Fibroblast of gingiva (primary cell): ENCODE data around the gene RAB38.
A peak's percentile ranks its signal among the peaks of the same experiment; 100 is the strongest.

Experiments
- DNase-seq: peaks from one replicate; pipeline ENCODE4 v3.0.0-alpha.2; 2011; ENCODE audit warnings: low read depth

RAB38 gene

GRCh38 chr11:88169881-88170280 lies 5.4 kb downstream of the RAB38 start:
- DNase-seq: no peak

DNA sequence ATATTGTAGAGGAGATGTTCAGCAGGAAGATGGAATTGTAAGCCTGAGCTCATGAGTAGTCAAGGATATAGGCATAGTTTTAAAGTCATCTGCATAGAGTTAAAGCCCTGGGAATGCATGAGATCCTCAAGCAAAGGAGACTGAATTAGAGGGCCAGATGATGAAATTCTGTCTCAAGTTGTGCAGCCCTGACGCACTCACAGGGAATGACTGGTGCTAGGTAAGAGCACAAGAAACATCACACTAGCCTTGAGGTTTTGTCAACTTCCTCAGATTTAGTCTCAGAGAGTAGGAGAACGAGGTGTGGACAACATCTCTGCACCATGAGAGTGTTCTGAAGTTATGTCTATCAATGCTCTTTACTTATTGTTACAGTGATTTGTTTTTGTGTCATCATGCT lies 5.8 kb downstream of the RAB38 start:
- DNase-seq: peak; percentile 35

- DNase-seq: no peak
Measured at GRCh38 chr11:88167853-88168252, 7.4 kb downstream of the RAB38 start.

DNA sequence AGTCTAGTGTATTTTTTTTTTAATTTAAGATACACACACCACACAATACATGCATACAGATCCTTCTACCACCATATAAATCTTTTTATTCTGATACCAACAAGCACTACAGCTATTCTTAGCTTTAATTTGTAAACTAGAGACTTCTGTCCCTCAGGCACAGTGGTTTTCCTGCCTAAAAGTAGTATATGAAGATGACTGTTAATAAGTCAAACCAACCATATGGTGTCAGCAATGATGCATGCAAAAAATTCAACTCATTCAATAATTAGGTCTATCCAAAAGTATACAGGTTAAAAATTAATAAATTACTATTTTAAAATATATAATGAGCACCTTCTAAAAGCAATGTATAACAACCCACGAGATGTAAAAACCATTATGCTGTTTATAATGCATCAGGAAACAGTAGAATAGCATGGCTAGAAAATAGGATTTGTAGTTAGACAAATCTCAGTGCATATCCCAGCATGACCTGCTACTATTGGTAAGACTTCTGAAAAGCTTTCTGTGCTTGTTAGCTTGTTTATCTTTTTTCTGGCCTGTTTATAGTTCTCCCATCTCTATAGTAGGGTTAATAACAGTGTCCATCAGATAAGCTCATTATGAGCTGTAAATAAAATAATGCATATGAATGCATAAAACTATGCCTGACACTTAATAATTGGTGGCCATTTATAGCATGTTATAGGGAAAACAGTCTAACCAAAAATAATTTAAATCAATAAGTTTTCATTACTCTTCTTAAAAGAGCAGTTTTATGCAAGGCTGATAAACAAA lies 10.2 kb downstream of the RAB38 start:
- DNase-seq: no peak

DNA sequence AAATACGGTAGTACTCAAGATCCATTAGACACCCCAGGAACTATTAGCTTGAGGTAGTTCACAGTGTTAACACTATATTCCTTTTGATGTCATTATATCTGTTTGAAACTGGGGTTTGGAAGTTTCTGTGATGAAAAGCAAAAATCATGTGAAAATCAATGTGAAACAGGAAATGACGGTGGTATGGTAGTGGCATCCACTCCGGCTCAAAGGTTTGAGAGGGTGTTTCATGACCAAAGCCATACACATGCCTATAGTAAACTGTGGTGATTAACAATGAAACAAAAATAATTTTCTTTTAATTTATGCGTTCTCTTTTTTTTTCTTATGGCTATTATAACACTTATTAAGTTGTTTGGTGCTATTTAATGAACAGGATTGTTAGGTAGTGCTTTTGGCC lies 10.9 kb downstream of the RAB38 start:
- no peak for DNase-seq

GRCh38 chr11:88158081-88158480 lies 17.2 kb downstream of the RAB38 start:
- no peak for DNase-seq

DNA sequence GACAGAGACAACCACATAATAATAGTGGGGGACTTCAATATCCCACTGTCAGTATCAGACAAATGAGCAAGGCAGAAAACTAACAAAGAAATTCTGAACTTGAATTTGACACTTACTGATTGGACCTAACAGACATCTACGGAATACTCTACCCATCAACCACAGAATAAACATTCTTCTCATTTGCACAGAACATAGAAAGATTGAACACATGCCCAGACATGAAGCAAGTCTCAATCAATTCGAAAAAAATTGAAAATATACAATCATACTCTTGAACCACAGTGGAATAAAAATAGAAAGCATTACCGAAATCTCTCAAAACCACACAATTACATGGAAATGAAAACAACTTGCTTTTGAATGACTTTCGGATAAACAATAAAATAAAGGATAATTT lies 17.9 kb downstream of the RAB38 start:
- peak; percentile 57 for DNase-seq

- DNase-seq: no peak
Measured at GRCh38 chr11:88152381-88152780, 22.9 kb downstream of the RAB38 start.

DNA sequence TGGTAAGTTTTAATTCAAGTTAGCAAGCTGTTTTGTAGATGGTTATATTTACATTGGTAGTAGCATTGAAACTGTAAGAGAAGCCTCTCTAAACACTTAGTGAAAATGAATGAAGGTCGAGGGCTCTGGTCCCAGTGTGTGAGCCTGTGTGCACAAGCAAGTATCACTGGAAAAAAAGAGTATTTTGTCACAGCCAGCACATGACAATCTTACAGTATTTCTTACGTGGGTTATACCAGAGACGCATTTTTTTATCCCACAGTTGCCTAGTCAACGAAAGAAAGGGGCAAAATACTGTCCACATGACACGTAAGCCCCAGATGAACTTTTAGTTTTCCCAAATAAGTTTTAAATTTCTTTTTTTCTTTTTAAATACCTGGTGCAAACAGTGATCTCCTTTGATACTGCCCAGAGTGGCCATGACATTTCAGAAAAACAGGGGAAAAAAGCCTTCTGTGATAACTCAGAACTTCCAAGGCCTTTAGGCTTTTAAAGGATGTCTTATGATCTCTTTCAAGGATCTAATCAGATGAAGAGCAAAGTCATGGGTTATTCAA lies 23.5 kb downstream of the RAB38 start:
- no peak for DNase-seq

GRCh38 chr11:88146106-88146505 lies 29.1 kb downstream of the RAB38 start:
- DNase-seq: no peak

DNA sequence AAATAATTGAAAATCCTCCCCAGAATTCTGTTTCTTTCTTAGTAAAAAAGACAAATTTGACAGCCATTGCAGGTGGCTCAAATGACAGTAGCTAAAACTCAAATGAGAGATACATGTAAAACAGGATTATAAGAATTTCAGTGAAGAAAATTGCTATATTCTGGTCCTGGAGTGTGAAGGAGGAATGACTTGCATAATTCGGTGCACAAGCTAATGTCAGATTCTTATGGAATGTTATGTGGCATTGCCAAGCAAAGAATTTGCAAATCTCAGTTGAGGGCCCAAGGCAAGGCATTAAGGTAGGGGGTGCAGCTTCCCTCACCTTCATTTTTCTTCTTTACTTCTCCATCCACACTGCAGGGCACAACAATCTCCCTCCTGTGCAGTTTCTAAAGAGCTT lies 35.4 kb downstream of the RAB38 start:
- no peak for DNase-seq

GRCh38 chr11:88131764-88132470 lies 43.3 kb downstream of the RAB38 start:
- DNase-seq: no peak

GRCh38 chr11:88122956-88123355 lies 52.3 kb downstream of the RAB38 start:
- no peak for DNase-seq

DNA sequence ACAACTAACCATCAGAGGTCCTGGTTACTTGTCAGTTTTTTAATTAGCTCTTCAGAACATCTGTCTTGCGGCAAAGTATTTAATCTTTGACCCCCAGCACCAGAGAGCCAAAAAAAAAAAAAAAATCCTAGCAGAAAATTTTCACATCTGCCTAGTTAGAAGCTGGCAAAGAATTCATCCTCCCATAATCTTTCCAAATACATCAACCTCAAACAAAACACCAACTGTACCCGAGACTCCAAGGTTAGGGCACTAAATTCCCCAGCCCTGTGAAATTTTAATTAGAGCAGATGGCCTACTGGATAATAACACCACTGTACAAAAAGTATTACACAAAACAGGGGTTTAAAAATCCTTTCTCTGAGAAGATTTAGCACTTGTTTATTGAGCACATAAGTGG lies 55.7 kb downstream of the RAB38 start:
- DNase-seq: no peak

GRCh38 chr11:88117281-88117858 lies 57.9 kb downstream of the RAB38 start:
- no peak for DNase-seq

DNA sequence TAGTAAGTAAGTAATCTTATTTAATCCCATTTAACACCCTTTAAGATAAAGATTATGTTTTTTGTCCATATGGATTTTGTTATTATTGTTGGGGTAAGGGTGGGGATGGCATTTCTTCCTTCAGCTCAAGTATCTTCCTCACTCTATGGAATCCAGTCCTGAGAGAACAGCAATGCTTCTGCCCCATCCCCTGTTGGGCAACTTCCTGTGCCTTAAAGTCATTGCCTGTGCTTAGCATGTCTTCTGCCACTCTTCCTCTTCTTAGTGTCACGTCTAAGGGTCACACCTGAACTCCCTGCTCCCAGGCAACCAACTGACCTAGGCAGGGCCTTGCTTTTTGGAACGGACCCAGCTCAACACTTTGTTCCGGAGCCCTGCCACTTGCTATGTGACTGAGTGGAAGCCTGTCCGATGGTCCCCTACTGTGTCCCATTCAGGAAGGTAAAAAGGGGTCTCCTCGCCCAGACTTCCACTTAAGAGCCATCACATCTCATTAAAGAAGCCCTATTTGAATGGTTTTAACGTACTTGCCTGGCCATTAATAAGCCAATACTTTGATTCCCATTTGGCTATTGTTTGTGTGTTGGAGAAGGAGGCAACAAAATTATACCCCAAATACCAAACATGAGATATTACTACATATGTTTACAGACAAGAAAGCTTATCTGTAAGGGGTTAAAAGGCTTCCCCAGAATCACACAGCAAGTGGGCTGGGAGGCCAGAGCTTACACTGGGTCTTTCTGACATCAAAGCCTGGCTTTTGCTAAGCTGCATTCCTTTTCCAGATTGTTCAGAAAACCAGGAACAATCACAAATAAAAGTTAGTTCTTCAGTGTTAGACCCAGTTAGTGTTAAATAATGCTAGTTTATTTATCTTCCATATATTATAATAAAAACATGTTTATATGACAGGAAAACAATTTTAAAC lies 59.2 kb downstream of the RAB38 start:
- no peak for DNase-seq

DNA sequence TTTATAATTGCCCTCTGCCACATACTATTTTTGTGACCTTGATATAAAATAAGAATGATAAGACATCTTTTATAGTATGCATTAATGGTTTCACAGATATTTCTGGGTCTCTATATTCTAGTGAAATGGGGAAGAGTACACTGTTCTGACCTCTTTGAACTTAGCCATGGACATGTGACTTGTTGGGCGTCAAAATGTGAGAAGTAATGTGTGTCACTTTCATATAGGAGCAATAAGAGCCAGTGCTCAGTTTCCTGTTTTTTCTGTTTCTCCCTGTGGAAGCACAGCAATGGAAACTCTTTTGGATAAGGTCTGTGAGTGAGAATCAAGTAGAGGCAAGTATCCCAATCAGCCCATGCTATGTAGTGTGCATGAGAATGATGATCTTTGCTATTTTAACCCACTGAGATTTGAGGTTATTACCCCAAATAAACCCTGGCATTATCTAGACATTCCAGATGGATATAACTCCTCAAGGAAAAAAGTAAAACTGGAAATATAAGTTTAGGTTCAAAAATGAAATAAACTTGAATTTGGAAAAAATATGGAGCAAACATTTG lies 60.7 kb downstream of the RAB38 start:
- DNase-seq: no peak

GRCh38 chr11:88106666-88107065 lies 68.6 kb downstream of the RAB38 start:
- DNase-seq: no peak

DNA sequence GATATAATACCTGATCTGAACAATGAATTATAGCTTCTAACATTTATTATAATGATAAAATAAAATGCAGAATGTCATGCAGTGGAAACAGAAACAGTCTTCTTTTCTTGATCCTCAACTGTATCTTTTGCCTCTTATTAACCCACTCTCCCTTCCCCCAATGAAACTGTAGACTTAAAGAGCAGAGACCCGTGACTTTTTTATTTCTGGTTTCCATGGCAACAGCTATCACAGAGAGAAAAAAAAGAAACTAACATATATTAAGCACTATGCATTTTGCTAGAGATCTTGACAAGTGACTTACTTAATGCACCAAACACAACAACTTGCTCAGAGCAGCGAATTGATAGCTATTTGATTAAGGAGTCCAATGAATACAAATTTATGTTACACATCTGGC lies 69.3 kb downstream of the RAB38 start:
- no peak for DNase-seq

DNA sequence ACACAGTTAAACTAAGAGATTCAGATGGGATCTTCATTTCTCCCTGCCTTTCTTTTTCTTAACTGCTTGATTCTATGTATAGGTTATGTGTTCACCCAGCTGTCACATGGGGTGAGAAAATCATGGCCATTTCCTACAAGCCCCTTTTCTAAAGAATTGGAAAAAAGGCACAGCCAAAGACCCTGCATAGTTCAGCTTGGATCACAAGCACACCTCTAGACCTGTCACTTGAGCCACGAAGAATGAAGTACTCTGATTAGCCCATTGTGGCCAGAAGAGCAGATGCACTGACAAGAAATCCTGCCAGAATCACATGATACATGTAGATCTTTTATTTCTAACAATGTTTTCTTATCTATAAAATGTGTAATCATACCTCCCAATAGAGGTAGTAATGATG lies 69.7 kb downstream of the RAB38 start:
- no peak for DNase-seq

- DNase-seq: no peak
Measured at GRCh38 chr11:88104408-88104807, 70.8 kb downstream of the RAB38 start.
